ENCODE measurements around the gene GMDS.

DNA sequence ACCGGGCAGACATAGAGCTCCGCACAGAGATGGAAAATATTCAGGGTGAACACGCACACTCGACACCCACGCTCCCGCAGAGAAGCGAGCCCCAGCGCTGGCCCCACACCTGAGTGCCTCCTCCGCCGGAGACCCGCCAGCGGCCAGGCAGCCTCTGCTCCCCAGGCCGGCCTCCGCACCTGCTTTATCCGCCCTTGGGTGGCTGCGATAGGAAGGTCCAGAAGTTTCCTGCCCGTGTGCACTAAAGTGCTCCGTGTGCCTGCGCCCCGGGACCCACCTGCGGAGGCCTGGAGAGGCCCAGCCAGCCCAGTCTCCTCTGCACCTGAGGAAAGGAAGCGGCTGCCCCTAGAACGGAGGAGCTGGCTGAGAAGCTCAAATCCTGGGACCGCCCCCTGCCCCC, 646.5 kb downstream of the GMDS start:
- TF ChIP-seq POLR2A (IDR thresholded peaks at IDR 0.05): no peak
- TF ChIP-seq, protein P1, sequence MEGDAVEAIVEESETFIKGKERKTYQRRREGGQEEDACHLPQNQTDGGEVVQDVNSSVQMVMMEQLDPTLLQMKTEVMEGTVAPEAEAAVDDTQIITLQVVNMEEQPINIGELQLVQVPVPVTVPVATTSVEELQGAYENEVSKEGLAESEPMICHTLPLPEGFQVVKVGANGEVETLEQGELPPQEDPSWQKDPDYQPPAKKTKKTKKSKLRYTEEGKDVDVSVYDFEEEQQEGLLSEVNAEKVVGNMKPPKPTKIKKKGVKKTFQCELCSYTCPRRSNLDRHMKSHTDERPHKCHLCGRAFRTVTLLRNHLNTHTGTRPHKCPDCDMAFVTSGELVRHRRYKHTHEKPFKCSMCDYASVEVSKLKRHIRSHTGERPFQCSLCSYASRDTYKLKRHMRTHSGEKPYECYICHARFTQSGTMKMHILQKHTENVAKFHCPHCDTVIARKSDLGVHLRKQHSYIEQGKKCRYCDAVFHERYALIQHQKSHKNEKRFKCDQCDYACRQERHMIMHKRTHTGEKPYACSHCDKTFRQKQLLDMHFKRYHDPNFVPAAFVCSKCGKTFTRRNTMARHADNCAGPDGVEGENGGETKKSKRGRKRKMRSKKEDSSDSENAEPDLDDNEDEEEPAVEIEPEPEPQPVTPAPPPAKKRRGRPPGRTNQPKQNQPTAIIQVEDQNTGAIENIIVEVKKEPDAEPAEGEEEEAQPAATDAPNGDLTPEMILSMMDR (IDR thresholded peaks at IDR 0.05): no peak

Data from Peyer's patch (tissue), 4 donors.